GM06990 (cell line): Measurements from ENCODE around the gene ATP5F1C.

ENCODE experiments used
- DNase-seq: peaks from one replicate; pipeline ENCODE4 v3.0.0-alpha.2; 2011; ENCODE audit not compliant: insufficient read length; ENCODE audit errors: extremely low read depth
- H3K27me3 ChIP-seq: replicated peaks from 2 replicates; pipeline ENCODE4 v1.6.0; 2011; ENCODE audit warnings: low read length; ENCODE audit not compliant: control insufficient read depth, insufficient read depth
- H3K36me3 ChIP-seq: 2 replicates; pipeline ENCODE4 v1.5.1; 2011; ENCODE audit warnings: low read length; ENCODE audit not compliant: control insufficient read depth, insufficient read depth
- H3K4me3 ChIP-seq: replicated peaks from 2 replicates; pipeline ENCODE4 v1.5.1; 2011; ENCODE audit warnings: low read depth, mild to moderate bottlenecking, control low read depth, low read length
- TF ChIP-seq, protein P1 (sequence below): IDR thresholded peaks from 2 replicates; pipeline ENCODE4 v1.5.1; 2011; ENCODE audit warnings: low read length, control low read depth, mild to moderate bottlenecking, inconsistent platforms; ENCODE audit not compliant: insufficient read depth, poor library complexity, severe bottlenecking

Gene ATP5F1C

DNA sequence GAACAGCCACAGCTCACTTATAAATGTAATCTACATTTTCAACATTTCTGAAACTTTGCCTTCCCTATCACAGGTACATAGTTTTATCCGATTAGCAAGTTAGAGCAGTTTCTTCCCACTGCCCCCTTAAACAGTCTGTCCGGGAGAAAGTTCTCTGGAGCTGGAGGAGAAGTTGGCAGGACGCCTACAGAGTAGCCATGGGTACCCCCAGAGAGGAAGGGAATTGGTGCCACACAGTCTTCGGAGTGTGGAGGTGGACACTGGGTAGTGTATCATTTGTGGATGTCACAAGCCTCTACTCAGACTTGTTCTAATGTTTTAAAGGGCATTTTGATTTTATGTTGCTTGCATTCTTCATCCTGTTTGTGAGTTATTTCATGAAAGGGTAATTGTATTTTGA lies 69.3 kb downstream of the ATP5F1C start:
- Histone ChIP-seq H3K4me3 (no peak overlapping the region), H3K36me3 (no peaks in the 10 kb centered on the region), H3K27me3 (no peaks in the 10 kb centered on the region)
- DNase-seq = no peak
- TF ChIP-seq, protein P1, sequence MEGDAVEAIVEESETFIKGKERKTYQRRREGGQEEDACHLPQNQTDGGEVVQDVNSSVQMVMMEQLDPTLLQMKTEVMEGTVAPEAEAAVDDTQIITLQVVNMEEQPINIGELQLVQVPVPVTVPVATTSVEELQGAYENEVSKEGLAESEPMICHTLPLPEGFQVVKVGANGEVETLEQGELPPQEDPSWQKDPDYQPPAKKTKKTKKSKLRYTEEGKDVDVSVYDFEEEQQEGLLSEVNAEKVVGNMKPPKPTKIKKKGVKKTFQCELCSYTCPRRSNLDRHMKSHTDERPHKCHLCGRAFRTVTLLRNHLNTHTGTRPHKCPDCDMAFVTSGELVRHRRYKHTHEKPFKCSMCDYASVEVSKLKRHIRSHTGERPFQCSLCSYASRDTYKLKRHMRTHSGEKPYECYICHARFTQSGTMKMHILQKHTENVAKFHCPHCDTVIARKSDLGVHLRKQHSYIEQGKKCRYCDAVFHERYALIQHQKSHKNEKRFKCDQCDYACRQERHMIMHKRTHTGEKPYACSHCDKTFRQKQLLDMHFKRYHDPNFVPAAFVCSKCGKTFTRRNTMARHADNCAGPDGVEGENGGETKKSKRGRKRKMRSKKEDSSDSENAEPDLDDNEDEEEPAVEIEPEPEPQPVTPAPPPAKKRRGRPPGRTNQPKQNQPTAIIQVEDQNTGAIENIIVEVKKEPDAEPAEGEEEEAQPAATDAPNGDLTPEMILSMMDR = no peak
